ENCODE results near the gene TMEM267.
"Not testable (repeated sequence)": the region's sequence is repeated elsewhere in the genome, so short reads cannot be mapped to it uniquely, and the experiment has no call there.

Gene TMEM267

DNA sequence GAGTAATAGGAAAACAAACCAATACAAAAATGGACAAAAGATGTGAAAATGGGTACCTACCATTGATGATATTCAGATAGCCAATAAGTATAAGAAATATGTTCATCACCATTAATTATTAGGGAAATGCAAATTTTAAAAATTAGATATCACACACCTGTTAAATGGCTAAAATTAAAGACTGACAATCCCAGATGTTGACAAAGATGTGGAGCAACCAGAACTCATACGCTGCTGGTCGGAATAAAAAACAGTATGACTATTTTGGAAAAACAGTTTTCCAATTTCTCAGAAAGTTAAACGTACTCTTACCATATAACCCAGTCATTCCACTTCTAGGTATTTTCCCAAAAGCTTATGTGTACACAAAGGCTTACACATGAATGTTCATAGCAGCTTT, 27.1 kb downstream of the TMEM267 start:
- no peak for DNase-seq (ENCODE audit: low read depth)

DNA sequence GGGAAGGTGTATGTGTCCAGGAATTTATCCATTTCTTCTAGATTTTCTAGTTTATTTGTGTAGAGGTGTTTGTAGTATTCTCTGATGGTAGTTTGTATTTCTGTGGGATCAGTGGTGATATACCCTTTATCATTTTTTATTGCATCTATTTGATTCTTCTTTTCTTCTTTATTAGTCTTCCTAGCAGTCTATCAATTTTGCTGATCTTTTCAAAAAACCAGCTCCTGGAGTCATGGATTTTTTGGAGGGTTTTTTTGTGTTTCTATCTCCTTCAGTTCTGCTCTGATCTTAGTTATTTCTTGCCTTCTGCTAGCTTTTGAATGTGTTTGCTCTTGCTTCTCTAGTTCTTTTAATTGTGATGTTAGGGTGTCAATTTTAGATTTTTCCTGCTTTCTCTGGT, 42.1 kb downstream of the TMEM267 start:
- DNase-seq (ENCODE audit: low read depth): not testable (repeated sequence)

DNA sequence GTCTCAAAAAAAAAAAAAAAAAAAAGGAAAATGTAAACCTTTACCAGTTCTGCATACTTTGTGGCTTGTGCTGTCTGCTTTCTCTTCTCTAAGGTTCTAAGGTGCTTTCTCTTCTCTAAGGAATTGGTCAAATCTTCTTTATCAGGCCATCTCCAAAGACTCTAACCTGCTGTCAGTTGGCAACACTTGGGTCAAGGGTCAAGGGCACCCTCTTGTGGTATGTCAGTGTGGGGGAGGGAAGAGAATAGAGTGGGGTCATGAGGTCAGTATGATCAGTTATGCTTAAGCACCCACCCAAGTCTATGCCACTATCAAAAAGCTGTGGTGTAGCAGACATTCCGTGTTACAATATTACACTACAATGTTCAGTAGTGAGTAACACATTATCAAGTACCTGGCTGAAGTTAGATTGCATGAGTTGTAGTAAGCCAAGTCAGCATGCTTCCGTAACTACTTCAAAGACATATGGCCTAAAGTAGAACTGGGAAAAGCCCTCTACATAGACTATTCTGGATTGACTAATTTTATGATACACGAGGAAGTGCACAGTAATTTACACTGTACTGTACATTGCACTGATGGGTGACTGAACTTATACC, 46.5 kb downstream of the TMEM267 start:
- no peak for DNase-seq (ENCODE audit: low read depth)

DNA sequence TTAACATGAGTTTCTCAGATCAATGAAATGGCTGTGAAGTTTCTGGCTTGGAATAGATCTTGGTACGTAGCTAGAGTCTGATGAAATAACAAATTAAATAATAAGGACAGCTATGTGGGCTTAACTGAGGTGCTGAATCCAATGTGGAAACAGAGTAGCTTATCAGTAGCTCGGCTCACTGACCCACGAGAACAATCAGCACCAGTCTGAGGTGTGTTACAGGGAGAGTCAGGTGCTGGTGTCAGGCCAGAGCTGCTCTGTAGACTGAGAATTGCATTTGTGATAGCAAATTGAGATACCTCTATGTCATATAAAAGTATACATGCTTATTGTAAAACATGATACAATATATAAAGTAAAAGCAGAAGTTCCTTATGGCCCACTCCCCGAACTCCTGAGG, 50.3 kb downstream of the TMEM267 start:
- DNase-seq (ENCODE audit: low read depth): no peak

DNA sequence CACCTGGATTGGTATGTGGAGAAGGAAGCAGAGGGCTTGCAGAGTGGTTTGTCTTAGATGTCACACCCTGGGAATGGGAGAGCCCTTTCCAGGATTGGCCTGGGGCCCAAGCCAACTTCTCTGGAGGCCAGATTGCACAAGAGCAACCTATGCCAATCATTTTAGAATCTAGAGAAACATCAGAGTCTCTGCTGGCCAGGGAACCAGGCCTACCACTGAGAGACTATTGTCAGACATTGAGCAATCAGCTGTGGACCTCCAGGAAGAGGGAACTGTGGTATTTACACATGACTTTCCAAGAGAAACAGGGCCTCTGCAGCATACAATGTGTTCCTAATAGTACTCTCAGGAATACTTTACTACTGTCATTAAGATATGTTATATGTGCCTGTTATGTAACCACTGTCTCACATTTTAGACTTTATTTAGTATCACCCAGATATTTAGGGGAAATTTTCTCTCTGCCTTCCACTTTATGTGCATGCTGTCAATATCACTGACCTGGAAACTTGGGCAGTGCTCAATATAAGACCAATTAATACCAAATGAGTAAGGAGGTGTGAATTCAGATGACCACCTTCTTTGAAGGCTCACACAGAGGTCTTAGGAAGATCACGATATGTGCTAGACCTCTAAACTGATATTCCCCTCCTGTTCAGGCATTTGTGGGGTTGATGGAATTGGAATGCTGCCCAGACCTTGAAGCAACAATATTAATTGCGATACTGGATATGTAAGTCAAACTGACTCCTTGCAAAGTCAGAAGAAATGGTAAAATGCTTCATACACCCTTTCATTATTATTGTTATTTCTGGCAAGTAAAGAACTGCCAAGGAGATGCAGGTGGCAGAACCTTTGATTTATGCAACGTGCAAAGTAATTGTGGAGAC, 50.9 kb downstream of the TMEM267 start:
- no peak for DNase-seq (ENCODE audit: low read depth)

DNA sequence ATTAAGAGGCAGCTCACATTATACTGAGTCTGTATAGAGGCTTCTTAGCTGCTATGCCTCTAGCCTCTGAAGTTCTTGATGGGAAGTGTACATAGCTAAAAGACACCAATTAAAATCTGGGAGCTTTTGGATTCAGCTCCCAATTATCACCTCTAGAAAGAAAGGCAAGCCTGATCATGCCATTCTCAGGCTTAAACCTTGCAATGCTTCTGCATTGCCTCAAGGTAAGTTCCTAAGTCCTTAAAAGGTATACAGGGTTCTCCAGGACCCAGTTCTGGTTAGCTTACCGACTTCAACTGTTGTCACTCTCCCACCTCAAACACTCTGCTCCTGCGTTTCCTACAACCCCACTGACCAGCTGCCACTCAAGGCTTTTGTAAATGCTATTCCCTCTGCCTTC, 54.0 kb downstream of the TMEM267 start:
- no peak for DNase-seq (ENCODE audit: low read depth)

DNA sequence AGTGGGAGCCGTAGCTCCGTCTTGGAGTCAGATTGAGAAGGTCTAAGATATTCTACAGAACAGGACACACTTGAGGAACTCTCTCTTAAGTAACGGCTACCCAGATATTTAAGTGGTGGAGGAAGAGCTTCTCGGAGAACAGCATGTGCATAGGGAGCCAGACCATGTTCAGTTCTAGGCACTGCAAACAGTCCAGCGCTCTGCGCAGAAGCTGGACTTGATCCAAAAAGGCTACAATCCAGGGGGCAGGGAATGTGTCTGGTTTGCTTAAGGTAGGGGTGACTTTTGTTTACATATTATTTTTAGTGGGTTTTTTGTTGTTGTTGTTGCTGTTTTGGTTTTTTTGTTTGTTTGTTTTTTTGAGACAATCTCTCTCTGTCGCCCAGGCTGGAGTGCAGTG, 54.6 kb downstream of the TMEM267 start:
- no peak for DNase-seq (ENCODE audit: low read depth)

DNA sequence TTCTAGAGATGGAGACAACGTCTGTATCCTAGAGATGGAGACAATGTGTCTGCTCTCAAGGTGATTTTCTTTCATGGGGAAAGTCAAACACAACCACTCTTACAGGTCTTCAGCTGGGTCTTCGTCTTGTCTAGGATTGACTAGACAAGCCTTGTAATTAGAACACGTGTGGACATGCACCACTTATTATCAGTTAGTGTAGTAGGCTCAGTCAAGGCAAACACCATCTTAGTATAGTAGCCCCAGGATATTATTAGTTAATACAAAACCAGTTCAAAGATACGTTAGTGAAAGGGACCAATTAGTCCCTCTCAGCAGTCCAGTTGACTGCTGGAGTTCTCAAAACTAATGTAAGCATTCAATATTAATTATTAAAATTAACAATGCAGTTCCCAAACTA, 56.4 kb downstream of the TMEM267 start:
- no peak for DNase-seq (ENCODE audit: low read depth)

DNA sequence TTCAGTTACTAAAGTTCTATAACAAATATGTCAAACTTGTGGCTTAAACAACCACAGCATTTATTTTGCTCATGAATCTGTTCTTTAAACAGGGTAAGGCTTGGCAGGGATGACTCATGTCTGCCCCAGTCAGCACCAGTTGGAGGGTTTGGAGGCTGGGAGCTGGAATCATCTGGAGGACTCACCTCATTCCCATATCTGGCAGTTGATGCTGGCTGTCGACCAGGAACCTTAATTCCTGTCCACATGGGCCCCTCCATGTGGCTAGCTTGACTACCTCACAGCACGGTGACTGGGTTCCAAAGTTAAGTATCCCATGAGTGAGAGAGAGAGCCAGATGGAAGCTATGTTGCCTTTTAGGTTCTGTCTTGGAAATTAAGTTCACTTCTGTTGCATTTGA, 57.7 kb downstream of the TMEM267 start:
- no peak for DNase-seq (ENCODE audit: low read depth)

DNA sequence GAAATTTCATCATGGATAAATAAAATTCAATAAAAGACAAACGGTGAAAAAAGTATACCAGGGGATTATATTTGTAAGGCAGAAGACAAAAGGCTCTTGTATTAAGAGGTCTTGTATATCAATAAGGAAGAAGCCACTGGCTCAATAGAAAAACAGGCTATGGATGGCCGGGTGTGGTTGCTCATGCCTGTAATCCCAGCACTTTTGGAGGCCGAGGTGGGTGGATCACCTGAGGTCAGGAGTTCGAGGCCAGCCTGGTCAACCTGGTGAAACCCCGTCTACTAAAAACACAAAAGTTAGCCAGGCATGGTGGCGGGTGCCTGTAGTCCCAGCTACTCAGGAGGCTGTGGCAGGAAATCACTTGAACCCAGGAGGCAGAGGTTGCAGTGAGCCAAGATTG, 60.6 kb downstream of the TMEM267 start:
- not testable (repeated sequence) for DNase-seq (ENCODE audit: low read depth)

DNA sequence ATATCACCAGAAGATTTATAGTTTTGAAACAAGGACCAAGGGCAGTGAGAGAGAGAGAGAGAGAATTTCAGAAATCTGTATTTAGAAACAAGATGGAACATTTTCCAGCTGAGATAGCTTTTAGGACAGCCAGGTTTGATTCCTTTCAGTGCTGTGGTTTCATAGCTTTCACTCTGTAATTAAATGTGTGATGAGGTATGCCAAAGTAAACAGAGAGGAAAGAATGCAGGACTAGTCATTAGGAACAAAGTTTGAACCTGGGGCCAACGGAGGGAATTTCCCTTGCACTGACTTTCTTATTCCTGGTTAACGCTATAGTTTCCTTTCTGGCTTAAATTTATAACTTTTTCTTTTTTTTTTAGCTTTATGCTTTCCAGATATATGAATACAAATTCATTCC, 61.5 kb downstream of the TMEM267 start:
- no peak for DNase-seq (ENCODE audit: low read depth)

DNA sequence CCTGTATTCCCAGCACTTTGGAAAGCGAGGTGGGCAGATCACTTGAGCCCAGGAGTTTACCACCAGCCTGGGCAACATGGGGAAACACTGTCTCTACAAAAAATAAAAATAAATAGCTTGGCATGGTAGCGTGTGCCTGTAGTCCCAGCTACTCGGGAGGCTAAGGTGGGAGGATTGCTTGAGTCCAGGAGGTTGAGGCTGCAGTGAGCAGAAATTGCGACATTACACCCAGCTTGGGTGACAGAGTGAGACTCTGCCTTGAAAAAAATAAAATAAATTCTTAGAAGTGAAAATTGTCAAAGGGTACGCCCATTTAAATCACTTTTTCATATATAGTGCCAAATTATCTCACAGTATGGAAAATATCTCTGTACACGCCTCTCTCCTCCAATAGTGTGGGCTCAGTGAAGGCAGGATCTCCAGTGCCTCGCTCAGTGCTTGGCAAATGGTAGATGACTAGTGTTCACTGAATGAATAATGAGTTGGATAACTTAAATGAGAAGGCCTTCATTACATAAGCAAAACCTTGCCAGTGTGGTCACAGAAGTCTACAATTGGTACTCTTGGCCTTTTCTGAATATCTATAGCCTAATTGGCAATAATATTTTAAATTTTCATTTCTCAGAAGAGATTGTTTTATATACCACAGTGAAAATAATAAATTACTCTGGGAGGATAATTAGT, 62.1 kb downstream of the TMEM267 start:
- no peak for DNase-seq (ENCODE audit: low read depth)

DNA sequence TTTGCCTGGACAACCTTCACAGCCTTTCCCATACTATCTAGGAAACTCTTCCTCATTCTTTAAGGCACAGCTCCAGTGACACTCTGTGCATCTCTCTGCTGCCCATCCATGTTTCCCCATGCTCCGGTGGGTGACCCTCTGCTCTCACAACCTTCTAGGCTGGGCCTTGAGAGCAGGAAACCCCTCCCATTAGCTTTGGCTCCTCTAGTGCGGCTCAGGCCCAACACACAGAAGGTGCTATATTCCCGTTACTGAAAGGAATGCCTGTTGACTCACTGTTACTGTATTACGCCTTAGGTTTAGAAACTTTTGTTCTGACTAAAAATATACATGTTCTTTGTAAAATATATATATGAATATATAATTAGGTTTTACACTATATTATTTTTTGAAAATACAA, 63.4 kb downstream of the TMEM267 start:
- DNase-seq (ENCODE audit: low read depth): no peak

DNA sequence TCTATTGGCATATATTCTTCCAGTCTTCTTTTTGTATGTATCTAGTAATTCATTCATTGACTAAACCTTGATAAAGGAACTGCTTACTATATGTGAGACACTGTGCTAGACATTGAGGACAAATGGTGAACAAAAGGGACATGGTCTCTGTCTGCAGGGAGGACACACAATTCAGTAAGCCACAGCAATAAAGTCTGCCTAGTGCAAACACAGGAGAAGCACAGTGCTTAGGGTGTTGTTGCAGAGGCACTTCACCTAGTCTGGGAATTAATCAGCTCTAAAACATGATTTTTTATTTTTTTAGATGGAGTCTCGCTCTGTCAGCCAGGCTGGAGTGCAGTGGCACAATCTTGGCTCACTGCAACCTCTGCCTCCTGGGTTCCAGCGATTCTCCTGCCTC, 65.1 kb downstream of the TMEM267 start:
- no peak for DNase-seq (ENCODE audit: low read depth)

DNA sequence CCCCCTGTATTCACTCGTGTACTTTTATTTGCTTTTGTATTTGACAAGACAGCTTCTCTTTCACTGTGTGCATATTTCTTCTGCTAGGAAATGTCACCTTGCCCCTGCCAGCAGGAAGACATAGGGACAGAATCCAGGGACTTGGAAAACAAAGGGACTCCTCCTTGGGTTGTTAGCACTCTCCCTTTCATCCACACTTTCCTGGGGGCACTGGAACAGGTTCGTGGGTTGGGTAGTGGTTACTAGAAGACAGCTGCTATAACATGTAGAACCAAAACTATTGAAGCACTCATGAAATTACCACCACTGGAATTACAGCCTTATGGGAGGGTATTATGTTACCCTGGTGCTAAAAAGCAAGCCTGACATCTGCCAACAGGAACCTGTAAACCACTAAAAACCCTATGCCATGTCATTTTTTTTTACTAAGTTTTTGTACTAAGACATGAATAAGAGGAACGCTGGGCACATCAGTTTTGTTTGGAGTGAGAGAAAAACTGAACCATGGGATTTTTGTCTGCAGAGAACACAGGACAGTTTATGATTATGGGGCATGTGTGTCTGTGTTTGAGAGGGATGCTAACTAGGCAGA, 66.8 kb downstream of the TMEM267 start:
- no peak for DNase-seq (ENCODE audit: low read depth)

DNA sequence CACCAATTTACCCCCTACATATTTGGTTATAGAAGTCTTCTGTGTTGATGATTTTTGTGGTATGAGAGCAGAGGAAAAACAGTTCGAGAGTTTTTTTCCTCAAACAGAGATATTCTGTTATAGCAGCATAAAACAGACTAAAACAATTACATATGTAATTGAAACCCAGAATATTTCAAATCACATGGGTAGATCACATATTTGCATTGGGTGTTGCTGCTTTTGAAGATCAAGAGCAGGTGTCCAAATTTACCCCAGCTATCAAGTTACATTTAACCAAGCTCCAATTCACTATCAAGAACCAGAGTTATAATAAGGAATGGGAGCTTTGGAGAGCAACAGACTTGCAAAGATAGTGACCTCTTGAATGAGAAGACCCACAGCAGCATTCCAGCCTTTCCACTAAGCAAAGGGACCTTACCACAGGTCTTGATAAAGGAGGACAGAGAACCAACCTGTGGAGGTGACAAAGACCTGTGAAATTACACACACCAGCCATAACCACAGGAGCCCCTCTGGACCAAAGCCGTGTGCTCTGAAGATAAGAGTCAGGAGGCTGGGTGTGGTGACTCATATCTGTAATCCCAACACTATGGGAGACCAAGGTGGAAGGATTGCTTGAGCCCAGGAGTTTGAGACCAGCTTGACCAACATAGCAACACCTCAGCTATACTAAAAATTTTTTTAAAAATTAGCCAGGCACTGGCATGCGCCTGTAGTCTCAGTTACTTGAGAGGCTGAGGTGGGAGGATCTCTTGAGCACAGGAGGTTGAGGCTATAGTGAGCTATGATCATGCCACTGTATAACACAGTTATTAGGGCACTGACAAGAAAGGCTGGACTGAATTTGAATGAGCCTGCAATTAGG, 67.5 kb downstream of the TMEM267 start:
- no peak for DNase-seq (ENCODE audit: low read depth)

DNA sequence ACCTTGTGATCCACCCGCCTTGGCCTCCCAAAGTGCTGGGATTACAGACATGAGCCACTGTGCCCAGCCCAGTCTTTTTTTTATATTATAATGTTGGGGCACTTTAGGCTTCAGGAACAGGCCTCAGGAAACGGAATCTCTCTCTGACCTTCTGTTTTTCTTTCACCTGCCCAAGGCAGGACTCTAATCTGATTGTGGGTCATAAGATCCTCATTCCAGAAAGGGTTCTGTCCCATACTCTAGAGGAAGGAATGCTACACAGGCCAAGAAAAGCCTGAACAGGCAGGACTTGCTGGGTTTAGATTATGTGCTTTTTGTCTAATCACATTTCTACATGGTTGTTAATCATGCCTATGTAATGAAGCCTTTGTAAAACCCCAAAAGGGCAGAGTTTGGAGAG, 69.7 kb downstream of the TMEM267 start:
- no peak for DNase-seq (ENCODE audit: low read depth)

DNA sequence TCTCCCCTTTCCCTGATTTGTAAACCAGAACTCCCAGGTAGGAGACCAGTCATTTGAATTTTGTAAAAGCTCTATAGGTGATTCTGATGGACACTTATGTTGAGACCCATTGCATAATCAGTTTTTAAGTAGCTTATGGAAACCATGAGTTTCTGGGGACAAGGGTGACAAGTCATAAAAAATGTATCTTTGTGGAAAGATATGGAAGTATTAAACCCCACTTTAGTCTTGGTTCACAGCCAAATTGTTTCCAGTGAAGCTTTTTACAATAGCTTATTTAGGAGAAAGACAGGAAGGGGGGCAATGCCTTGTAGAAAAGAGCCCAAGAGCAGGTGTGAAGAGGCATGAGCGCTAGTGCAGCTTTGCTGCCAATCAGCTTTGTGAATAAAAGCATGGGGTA, 71.0 kb downstream of the TMEM267 start:
- no peak for DNase-seq (ENCODE audit: low read depth)

DNA sequence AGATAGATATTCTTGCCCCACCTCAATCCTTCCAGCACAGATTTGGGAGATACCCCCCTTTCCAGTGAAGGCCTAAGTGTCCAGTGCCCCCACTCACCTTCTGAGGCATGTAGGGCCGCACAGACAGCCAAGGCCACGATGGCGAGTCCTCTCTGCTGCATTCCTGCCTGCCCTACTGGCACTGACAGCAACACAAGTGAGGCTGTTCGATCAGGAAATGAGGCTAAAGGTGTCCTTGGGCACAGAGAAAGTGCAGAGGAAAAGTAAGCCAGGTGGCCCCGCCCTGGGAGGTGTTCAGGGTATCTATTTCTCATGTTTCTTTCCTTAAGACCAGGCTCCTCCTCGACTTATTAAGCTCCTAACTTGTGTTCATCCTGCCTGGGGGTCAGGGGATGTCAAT, 71.5 kb downstream of the TMEM267 start, which contains the start of gene CCL28:
CCL28 (minus strand) TSS at position 236 of the 400 bp plus-strand sequence; CDS start at position 161, 75 bp downstream.
- no peak for DNase-seq (ENCODE audit: low read depth)

DNA sequence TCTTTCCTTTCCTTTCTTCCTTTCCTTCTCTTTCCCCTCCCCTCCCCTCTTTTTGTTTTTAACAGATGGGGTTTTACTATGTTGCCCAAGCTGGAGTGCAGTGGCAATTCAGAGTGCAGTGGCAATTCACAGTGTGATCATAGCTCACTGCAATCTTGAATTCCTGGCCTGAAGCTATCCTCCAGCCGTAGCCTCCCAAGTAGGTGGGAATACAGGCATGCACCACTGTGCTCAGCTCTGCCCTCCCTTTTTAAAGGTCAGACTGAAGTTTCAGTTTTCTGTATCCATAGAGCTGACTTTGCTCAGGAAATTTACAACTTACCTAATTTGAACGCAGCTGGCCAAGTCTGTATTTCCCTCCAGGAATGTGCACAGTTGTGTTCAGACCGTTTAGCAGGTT, 72.2 kb downstream of the TMEM267 start:
- DNase-seq (ENCODE audit: low read depth): no peak

DNA sequence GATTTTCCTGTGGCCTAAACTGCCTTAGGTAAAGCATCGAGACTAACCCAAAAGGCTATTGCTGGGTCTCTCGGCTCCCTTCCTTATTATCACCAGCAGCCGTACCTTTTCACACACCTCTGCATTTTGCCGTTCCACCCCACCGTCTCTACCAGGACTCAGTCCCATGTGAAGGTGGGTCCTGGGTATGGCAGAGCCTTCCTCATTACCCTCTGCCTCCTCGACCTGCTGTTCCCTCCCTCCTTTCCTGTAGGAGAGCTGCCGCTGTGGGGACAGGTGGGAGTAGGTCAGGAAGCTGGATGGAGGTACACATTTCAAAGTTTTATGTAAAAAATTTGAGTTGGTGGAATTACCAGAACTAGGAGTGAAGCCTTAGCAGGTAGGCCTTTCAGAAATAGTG, 73.3 kb downstream of the TMEM267 start:
- DNase-seq (ENCODE audit: low read depth): no peak

DNA sequence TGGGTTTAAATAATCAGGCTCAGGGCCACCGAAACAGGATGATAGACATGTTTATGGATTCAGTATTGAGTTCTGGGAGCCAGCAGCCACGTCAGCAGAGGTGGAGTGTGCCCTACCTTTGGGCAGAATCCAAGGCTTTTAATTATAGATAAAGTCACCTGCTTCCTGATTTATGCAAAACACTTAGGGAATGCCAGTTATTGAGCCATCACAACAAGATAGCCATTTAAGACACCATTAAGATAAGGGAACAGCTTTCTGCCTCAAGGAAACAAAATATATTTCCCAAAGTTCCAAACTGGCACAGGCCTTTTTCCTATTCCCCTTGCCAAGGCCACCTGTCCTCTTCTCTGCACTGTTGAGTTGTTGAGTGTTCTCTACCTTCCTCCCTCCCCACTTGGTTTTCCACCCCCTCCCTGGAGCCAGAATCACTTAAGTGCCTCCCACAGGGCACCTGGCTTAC, 73.8 kb downstream of the TMEM267 start:
- DNase-seq (ENCODE audit: low read depth): no peak

Measured in stimulated activated CD8-positive, alpha-beta memory T cell treated with anti-CD3 and anti-CD28 coated beads, Interleukin-4, amount 100 ng/mL, for 24 hours (primary cell).